ENCODE measurements around the gene EFEMP2. TPM values are rescaled to one million over a fixed set of nuclear protein-coding genes. Genes with fewer than 3 reads are reported as not detected.

Gene EFEMP2
- total RNA-seq, 5 donors from 2014 or later (not counting 1 experiment from before 2014, with no cell fraction given): 7.0 to 14.1 (median 10.2) TPM

- ATAC-seq (replicated peaks in 1 of 4) (no peak), DNase-seq (no peak)
- Mint-ChIP-seq H3K27ac (no peak overlapping the region), H3K36me3 (no peaks in the 10 kb centered on the region), H3K9me3 (no peaks in the 10 kb centered on the region), H3K4me1 (peaks cover 11 to 28% (median 13%) of the 10 kb centered on the region in 3 donors), H3K4me3 (peak overlapping the region; percentile 56 to 78 (median 61)), H3K27me3 (peaks cover 0 to 3% of the 10 kb centered on the region in 2 donors)
- no peaks in the 10 kb centered on the region for H3K9me3 ChIP-seq
- POLR2A ChIA-PET: interaction anchor here (0.6 to 1.8 kb wide), 5 partner anchors 8 to 256 kb away, joined by 3 to 14 read pairs (median 3); partner anchors contain the start of gene CCDC85B (in 1 of the 2)
- 24% methylated on average over 25 of the region's 28 CpGs for WGBS (ENCODE audit: insufficient coverage)
- CTCF ChIA-PET: interaction anchor here (0.8 to 1.1 kb wide), 2 partner anchors 8 to 9 kb away, joined by 3 to 4 read pairs; partner anchors contain the start of gene CCDC85B (in 1 of the 2)
- H3K4me3 ChIP-seq (ENCODE audit: control insufficient read depth in 1 of 2, extremely low read depth in 1 of 2, low read length in 1 of 2): no peak overlapping the region
- no peak overlapping the region for H3K27ac ChIP-seq (ENCODE audit: low read length)
- H3K27me3 ChIP-seq (replicated peaks in 1 of 2; ENCODE audit: control insufficient read depth in 2 of 2, extremely low read depth in 1 of 2, insufficient read depth in 2 of 2, low read length in 1 of 2): peaks cover 0 to 31% of the 10 kb centered on the region in 2 experiments
- no peaks in the 10 kb centered on the region for H3K36me3 ChIP-seq (ENCODE audit: control insufficient read depth in 2 of 2, extremely low read depth in 1 of 2, insufficient read depth in 1 of 2, low read length in 1 of 2)
- H3K4me1 ChIP-seq (ENCODE audit: control insufficient read depth in 1 of 2, extremely low read depth in 1 of 2, insufficient read depth in 2 of 2, low read length in 2 of 2): peaks cover 12 to 43% of the 10 kb centered on the region in 2 experiments
Observed at GRCh38 chr11:65898656-65899355, 26.2 kb upstream of the EFEMP2 start.

DNA sequence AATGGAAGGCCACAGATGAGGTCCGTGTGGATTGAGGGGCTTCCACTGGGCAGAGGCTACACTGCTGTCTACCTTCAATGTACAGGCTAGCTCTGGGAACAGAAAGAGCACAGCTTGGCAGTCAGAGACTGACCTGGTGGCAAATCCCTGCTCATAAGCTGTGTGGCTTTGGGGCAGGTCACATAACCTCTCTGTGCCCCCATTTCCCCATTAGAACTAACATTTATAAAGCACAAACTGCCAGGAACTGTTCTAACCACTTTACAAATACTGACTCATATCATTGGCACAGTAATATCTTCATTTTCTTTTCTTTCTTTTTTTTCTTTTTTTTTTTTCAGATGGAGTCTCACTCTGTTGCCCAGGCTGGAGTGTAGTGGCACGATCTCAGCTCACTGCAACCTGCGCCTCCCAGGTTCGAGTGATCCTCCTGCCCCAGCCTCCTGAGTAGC lies 24.4 kb upstream of the EFEMP2 start:
- H3K4me3 Mint-ChIP-seq: no peak overlapping the region
- Histone ChIP-seq H3K36me3 (ENCODE audit: control insufficient read depth in 2 of 2, extremely low read depth in 1 of 2, insufficient read depth in 1 of 2, low read length in 1 of 2) (no peaks in the 10 kb centered on the region), H3K27me3 (replicated peaks in 1 of 2; ENCODE audit: control insufficient read depth in 2 of 2, extremely low read depth in 1 of 2, insufficient read depth in 2 of 2, low read length in 1 of 2) (peaks cover 0 to 23% of the 10 kb centered on the region in 2 experiments), H3K4me3 (ENCODE audit: control insufficient read depth in 1 of 2, extremely low read depth in 1 of 2, low read length in 1 of 2) (no peak overlapping the region), H3K4me1 (ENCODE audit: control insufficient read depth in 1 of 2, extremely low read depth in 1 of 2, insufficient read depth in 2 of 2, low read length in 2 of 2) (peaks cover 19 to 60% of the 10 kb centered on the region in 2 experiments), H3K9me3 (no peaks in the 10 kb centered on the region), H3K27ac (ENCODE audit: low read length) (no peak overlapping the region)
- WGBS (ENCODE audit: insufficient coverage): 100% methylated on average over 1 of the region's 4 CpGs
- ATAC-seq (replicated peaks in 1 of 4) (no peak), DNase-seq (no peak)
- ChIA-PET CTCF (interaction anchor here in 1 of 2 donors (0.7 to 0.8 kb wide), 2 partner anchors 12 to 494 kb away, joined by 3 to 4 read pairs; no protein-coding TSS in a partner anchor), POLR2A (no interaction called here)
- H3K9me3 Mint-ChIP-seq: no peaks in the 10 kb centered on the region
- peaks cover 29 to 44% (median 31%) of the 10 kb centered on the region in 3 donors for H3K4me1 Mint-ChIP-seq
- no peaks in the 10 kb centered on the region for H3K36me3 Mint-ChIP-seq
- H3K27ac Mint-ChIP-seq: no peak overlapping the region
- peaks cover 0 to 3% of the 10 kb centered on the region in 2 donors for H3K27me3 Mint-ChIP-seq

GRCh38 chr11:65896034-65896999 lies 23.7 kb upstream of the EFEMP2 start:
- H3K4me3 Mint-ChIP-seq: peak overlapping the region in 1 of 3 donors; percentile 13
- H3K4me1 Mint-ChIP-seq: peaks cover 32 to 45% (median 37%) of the 10 kb centered on the region in 3 donors

DNA sequence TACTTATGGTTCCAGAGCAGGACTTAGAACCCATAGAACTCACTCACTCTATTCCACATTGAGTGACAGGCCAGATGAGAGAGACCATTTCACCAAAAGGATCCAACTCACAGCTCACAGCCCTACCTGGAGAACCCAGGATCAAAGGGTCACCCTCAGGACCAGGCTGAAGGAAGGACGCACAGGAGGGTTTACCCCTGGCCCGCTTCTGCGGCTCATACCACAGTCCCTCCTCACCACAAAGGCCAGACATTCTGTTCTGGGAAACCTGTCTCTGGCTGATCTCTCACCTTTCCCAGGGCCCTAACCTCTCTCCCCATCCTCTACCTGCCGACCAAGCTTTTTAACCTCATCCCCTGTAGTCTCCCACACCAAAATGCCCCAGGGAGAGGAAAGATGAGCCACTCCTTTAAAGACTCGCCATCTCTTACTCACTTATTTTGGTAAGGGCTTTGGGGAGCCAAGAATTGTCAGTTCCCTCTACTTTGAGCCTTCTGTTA lies 22.9 kb upstream of the EFEMP2 start:
- Histone ChIP-seq H3K9me3 (no peaks in the 10 kb centered on the region), H3K36me3 (ENCODE audit: control insufficient read depth in 2 of 2, extremely low read depth in 1 of 2, insufficient read depth in 1 of 2, low read length in 1 of 2) (no peaks in the 10 kb centered on the region), H3K27ac (ENCODE audit: low read length) (no peak overlapping the region), H3K4me3 (ENCODE audit: control insufficient read depth in 1 of 2, extremely low read depth in 1 of 2, low read length in 1 of 2) (no peak overlapping the region), H3K4me1 (ENCODE audit: control insufficient read depth in 1 of 2, extremely low read depth in 1 of 2, insufficient read depth in 2 of 2, low read length in 2 of 2) (peaks cover 24 to 58% of the 10 kb centered on the region in 2 experiments), H3K27me3 (replicated peaks in 1 of 2; ENCODE audit: control insufficient read depth in 2 of 2, extremely low read depth in 1 of 2, insufficient read depth in 2 of 2, low read length in 1 of 2) (peaks cover 0 to 14% of the 10 kb centered on the region in 2 experiments)
- peak overlapping the region; percentile 67 to 69 for H3K27ac Mint-ChIP-seq
- DNase-seq (no peak), ATAC-seq (replicated peaks in 1 of 4) (no peak)
- no peaks in the 10 kb centered on the region for H3K9me3 Mint-ChIP-seq
- H3K27me3 Mint-ChIP-seq: peaks cover 0 to 3% of the 10 kb centered on the region in 2 donors
- 97% methylated on average over 3 of the region's 5 CpGs for WGBS (ENCODE audit: insufficient coverage)
- CTCF ChIA-PET: interaction anchor here in 1 of 2 donors (0.5 kb wide), 1 partner anchor 514 kb away, joined by 3 read pairs; no protein-coding TSS in a partner anchor
- no peaks in the 10 kb centered on the region for H3K36me3 Mint-ChIP-seq
- POLR2A ChIA-PET: no interaction called here
- no peak overlapping the region for H3K4me3 Mint-ChIP-seq
- peaks cover 27 to 44% (median 37%) of the 10 kb centered on the region in 3 donors for H3K4me1 Mint-ChIP-seq

More at GRCh38 chr11:65896034-65896999, 23.7 kb upstream of the EFEMP2 start:
- H3K27ac ChIP-seq (ENCODE audit: low read length): no peak overlapping the region
- 93% methylated on average over 10 of the region's 14 CpGs for WGBS (ENCODE audit: insufficient coverage)
- H3K36me3 ChIP-seq (ENCODE audit: control insufficient read depth in 2 of 2, extremely low read depth in 1 of 2, insufficient read depth in 1 of 2, low read length in 1 of 2): no peaks in the 10 kb centered on the region
- Mint-ChIP-seq H3K36me3 (no peaks in the 10 kb centered on the region), H3K27me3 (peaks cover 0 to 3% of the 10 kb centered on the region in 2 donors), H3K9me3 (no peaks in the 10 kb centered on the region), H3K27ac (no peak overlapping the region)
- peaks cover 0 to 17% of the 10 kb centered on the region in 2 experiments for H3K27me3 ChIP-seq (replicated peaks in 1 of 2; ENCODE audit: control insufficient read depth in 2 of 2, extremely low read depth in 1 of 2, insufficient read depth in 2 of 2, low read length in 1 of 2)
- POLR2A ChIA-PET: no interaction called here
- no peak for DNase-seq
- no peaks in the 10 kb centered on the region for H3K9me3 ChIP-seq
- no peak overlapping the region for H3K4me3 ChIP-seq (ENCODE audit: control insufficient read depth in 1 of 2, extremely low read depth in 1 of 2, low read length in 1 of 2)
- no peak for ATAC-seq (replicated peaks in 1 of 4)
- H3K4me1 ChIP-seq (ENCODE audit: control insufficient read depth in 1 of 2, extremely low read depth in 1 of 2, insufficient read depth in 2 of 2, low read length in 2 of 2): peaks cover 24 to 63% of the 10 kb centered on the region in 2 experiments
- CTCF ChIA-PET: interaction anchor here in 1 of 2 donors (0.7 kb wide), 1 partner anchor 493 kb away, joined by 4 read pairs; no protein-coding TSS in a partner anchor

- peak overlapping the region; percentile 67 to 94 (median 79) for H3K4me3 Mint-ChIP-seq
- H3K36me3 Mint-ChIP-seq: no peaks in the 10 kb centered on the region
- no peaks in the 10 kb centered on the region for H3K36me3 ChIP-seq (ENCODE audit: control insufficient read depth in 2 of 2, extremely low read depth in 1 of 2, insufficient read depth in 1 of 2, low read length in 1 of 2)
- peak in 4 of 35 experiments; percentile 19 to 58 (median 33) for DNase-seq
- no peak for ATAC-seq (replicated peaks in 1 of 4)
- WGBS (ENCODE audit: insufficient coverage): 3% methylated on average over 13 of the region's 16 CpGs
- peaks cover 39 to 52% (median 50%) of the 10 kb centered on the region in 3 donors for H3K4me1 Mint-ChIP-seq
- H3K27me3 Mint-ChIP-seq: peaks cover 0 to 3% of the 10 kb centered on the region in 2 donors
- H3K27ac Mint-ChIP-seq: peak overlapping the region; percentile 90 to 92
- peak overlapping the region; percentile 83 for H3K27ac ChIP-seq (ENCODE audit: low read length)
- H3K27me3 ChIP-seq (replicated peaks in 1 of 2; ENCODE audit: control insufficient read depth in 2 of 2, extremely low read depth in 1 of 2, insufficient read depth in 2 of 2, low read length in 1 of 2): peaks cover 0 to 5% of the 10 kb centered on the region in 2 experiments
- POLR2A ChIA-PET: interaction anchor here in 1 of 2 donors (1.3 kb wide), 1 partner anchor 24 kb away, joined by 3 read pairs; no protein-coding TSS in a partner anchor
- CTCF ChIA-PET: interaction anchor here (0.6 to 1.2 kb wide), 5 partner anchors 8 to 92 kb away, joined by 3 to 5 read pairs (median 4); partner anchors contain the start of gene MUS81 (in 1 of the 2)
- H3K9me3 Mint-ChIP-seq: no peaks in the 10 kb centered on the region
- peaks cover 26 to 60% of the 10 kb centered on the region in 2 experiments for H3K4me1 ChIP-seq (ENCODE audit: control insufficient read depth in 1 of 2, extremely low read depth in 1 of 2, insufficient read depth in 2 of 2, low read length in 2 of 2)
- peak overlapping the region; percentile 42 to 48 for H3K4me3 ChIP-seq (ENCODE audit: control insufficient read depth in 1 of 2, extremely low read depth in 1 of 2, low read length in 1 of 2)
- H3K9me3 ChIP-seq: no peaks in the 10 kb centered on the region
Observed at GRCh38 chr11:65894034-65894591, 21.5 kb upstream of the EFEMP2 start.
